AG09319 (cell line): ENCODE results near the gene KCNG2.

Experiments
- DNase-seq: peaks from one replicate; pipeline ENCODE4 v3.0.0-alpha.2; 2010; ENCODE audit warnings: low read depth; ENCODE audit errors: extremely low read depth
- CTCF ChIP-seq: IDR thresholded peaks from 2 replicates; pipeline ENCODE4 v1.5.1; 2011; ENCODE audit warnings: low read depth, mild to moderate bottlenecking, inconsistent platforms, low read length, moderate library complexity

The KCNG2 gene

DNA sequence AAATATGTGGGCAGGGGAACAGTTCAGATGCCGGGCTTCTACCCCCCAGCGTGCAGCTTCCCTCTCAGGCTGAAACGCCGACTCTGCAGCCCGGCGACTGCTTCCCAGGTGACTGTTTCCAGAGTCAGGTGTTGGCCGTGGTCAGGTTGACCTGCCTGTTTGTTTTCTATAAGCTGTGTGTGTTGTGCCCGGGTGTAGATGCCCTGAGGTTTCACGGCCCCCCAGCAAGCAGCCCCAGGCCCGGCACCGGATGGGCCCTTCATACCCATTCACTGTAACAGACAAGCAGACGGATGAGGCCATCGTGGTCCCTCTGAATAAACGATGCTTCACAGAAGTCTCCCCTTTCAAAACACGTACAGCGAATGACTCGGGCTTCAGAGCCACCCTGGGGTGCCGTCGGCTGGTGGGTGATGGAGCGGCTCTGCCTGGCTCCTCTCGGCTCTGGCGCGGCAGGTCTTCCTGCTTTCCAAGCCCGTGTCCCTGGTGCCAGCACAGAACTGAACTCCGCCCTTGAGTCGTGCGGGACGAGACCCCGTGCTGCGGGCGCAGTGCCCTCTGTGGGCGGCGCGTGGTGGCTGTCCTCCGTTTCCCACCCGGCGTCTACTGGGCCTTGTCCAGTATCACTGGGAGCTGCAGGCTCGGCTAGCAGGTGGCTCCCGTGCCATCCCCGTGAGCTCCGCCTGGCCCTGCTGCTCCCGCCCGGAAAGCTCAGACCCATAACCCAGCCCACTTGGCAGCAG, 15.0 kb upstream of the KCNG2 start:
- no peak for DNase-seq
- TF ChIP-seq CTCF, result no peak

- no peak for TF ChIP-seq CTCF
- DNase-seq, result no peak
These were observed 13.4 kb upstream of the KCNG2 start for GRCh38 chr18:79784071-79784913.

GRCh38 chr18:79784965-79785770, 12.6 kb upstream of the KCNG2 start:
- DNase-seq, result no peak
- no peak for TF ChIP-seq CTCF

DNA sequence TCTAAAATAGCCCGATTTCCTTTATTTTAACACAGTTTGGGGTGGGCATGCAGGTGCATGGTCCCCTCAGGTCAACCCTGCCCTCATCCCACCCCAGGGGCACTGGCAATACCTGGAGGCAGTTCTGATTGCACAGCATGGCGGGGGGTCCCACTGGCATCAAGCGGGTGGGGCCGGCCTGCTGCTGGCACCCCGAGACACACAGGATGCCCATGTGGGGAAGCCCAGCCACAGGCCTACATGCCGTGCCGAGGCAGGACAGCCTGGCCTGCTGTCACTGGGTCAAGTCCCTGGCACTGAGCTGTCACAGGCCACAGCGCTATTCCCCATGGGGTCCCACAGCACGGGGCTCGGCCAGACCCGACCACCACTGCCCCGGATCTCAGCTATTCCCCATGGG, 11.9 kb upstream of the KCNG2 start:
- no peak for TF ChIP-seq CTCF
- no peak for DNase-seq

GRCh38 chr18:79786304-79786703, 11.4 kb upstream of the KCNG2 start:
- no peak for DNase-seq
- TF ChIP-seq CTCF, result no peak

GRCh38 chr18:79786786-79787526, 10.8 kb upstream of the KCNG2 start:
- TF ChIP-seq CTCF, result no peak
- DNase-seq, result no peak
